Measurements from ENCODE around the gene ITGA5.

The ITGA5 gene

GRCh38 chr12:54350743-54351142 lies 68.3 kb downstream of the ITGA5 start:
- TF ChIP-seq, protein P1, sequence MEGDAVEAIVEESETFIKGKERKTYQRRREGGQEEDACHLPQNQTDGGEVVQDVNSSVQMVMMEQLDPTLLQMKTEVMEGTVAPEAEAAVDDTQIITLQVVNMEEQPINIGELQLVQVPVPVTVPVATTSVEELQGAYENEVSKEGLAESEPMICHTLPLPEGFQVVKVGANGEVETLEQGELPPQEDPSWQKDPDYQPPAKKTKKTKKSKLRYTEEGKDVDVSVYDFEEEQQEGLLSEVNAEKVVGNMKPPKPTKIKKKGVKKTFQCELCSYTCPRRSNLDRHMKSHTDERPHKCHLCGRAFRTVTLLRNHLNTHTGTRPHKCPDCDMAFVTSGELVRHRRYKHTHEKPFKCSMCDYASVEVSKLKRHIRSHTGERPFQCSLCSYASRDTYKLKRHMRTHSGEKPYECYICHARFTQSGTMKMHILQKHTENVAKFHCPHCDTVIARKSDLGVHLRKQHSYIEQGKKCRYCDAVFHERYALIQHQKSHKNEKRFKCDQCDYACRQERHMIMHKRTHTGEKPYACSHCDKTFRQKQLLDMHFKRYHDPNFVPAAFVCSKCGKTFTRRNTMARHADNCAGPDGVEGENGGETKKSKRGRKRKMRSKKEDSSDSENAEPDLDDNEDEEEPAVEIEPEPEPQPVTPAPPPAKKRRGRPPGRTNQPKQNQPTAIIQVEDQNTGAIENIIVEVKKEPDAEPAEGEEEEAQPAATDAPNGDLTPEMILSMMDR (IDR thresholded peaks at IDR 0.05; ENCODE audit: insufficient read depth, missing control alignments): no peak
- DNase-seq (ENCODE audit: insufficient read length, low spot score): no peak
- FAIRE-seq: no peak

- DNase-seq (ENCODE audit: insufficient read length, low spot score) (no peak), FAIRE-seq (no peak)
- TF ChIP-seq, protein P1 (IDR thresholded peaks at IDR 0.05; ENCODE audit: insufficient read depth, missing control alignments): no peak
These were observed 69.4 kb downstream of the ITGA5 start for GRCh38 chr12:54349679-54350078.

DNA sequence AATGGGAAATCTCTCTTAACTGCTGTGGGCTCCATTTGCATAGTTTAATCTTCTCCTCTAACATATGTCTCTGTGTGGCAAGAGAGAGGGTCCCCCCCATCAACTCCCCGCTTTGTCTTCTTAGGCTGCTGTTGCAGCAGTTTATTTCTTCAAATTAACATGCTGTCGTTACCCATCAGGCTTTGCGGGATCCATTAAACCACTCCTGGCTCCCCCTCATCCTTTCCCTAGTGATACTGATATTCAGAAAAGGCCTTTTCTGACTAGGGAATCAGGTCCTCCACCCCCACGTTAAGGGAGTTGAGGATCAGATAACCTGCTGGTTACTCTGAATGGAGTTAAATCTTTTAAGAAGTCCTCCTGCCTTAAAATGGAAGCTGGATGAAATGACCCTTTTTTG lies 70.0 kb downstream of the ITGA5 start:
- no peak for FAIRE-seq
- TF ChIP-seq, protein P1 (IDR thresholded peaks at IDR 0.05; ENCODE audit: insufficient read depth, missing control alignments): no peak
- DNase-seq (ENCODE audit: insufficient read length, low spot score): no peak

Data from D721Med (cell line).